Right lobe of liver (tissue), 6 donors: ENCODE measurements around the gene YLPM1. TPM values are rescaled to one million over a fixed set of nuclear protein-coding genes. Genes with fewer than 3 reads are reported as not detected.
"Not testable (repeated sequence)": the region's sequence is repeated elsewhere in the genome, so short reads cannot be mapped to it uniquely, and the experiment has no call there.

Source experiments
- ATAC-seq, 4 donors: fragments of 200-7000 bp; cut with Tn5 transposase; one replicate each; pipeline ENCODE4 v1.9.1; 2020; ENCODE audit warnings: mild to moderate bottlenecking in 4 of 4, moderate library complexity in 4 of 4
- DNase-seq, 3 donors: peaks; one replicate each; pipeline ENCODE4 v3.0.0-alpha.2; 2020
- H3K27ac ChIP-seq, 3 donors: fragments of 200-600 bp; one replicate each; pipeline ENCODE4 v1.8.0; 2022
- H3K27me3 ChIP-seq, 2 donors: fragments of 200-600 bp; one replicate each; pipeline ENCODE4 v1.8.0; 2022
- H3K36me3 ChIP-seq, 4 donors: fragments of 200-600 bp; sonication (generic) in 1 of 4; one replicate each; pipeline versions ENCODE4 v1.5.1 to v1.8.0; 2017 to 2022; ENCODE audit warnings: control low read depth in 1 of 4
- H3K4me1 ChIP-seq, 4 donors: fragments of 200-600 bp; sonication (generic) in 1 of 4; one replicate each; pipeline versions ENCODE4 v1.5.1 to v1.8.0; 2017 to 2022; ENCODE audit warnings: control low read depth in 1 of 4
- H3K4me3 ChIP-seq, 3 donors: fragments of 200-600 bp; one replicate each; pipeline ENCODE4 v1.8.0; 2022
- H3K9me3 ChIP-seq, 4 donors: fragments of 200-600 bp; sonication (generic) in 1 of 4; one replicate each; pipeline versions ENCODE4 v1.5.1 to v1.8.0; 2017 to 2022; ENCODE audit warnings: control low read depth in 1 of 4
- POLR2A ChIP-seq: fragments of 450-650 bp; IDR thresholded peaks from one replicate; pipeline ENCODE4 v1.6.1; 2017; ENCODE audit warnings: antibody characterized with exemption, mild to moderate bottlenecking
- WGBS: methylation state at CpG from one replicate; pipeline ENCODE4 v1.1.6; 2018; ENCODE audit warnings: low coverage, low lambda C conversion rate; ENCODE audit not compliant: insufficient coverage; ENCODE audit errors: missing lambda C conversion rate; 5-methylcytosine and 5-hydroxymethylcytosine counted together
- intact Hi-C, 2 donors: fragments of 100-400 bp; cut with DNase I; formaldehyde crosslinking; loops; one replicate each; pipeline versions ENCODE4 v1.11.2 to v1.14.1; 2022
- total RNA-seq, 6 experiments: library from RNA; depleted of rRNA in 2 of 6; stranded (reverse); fragments of >200 nt in 2 of 6; fragmentation: NEBNext Ultra II Directional in 3 of 6; extraction: Animal tissue kit (Norgen Biotek cat#: 25700) in 3 of 6; gene quantifications; one replicate each; pipeline versions ENCODE4 v1.1.0 to v1.2.4, GENCODE V29; 2016 to 2023
- TF ChIP-seq, protein P1 (sequence below), 4 donors: fragments of 200-600 bp in 3 of 4; fragments of 450-650 bp in 1 of 4; IDR thresholded peaks; one replicate each; pipeline versions ENCODE4 v1.5.1 to v1.8.0; 2016 to 2022; ENCODE audit warnings: antibody characterized with exemption in 4 of 4, mild to moderate bottlenecking in 2 of 4
- donor health status: DM: no; HTN: yes; CAD: no.
- donor health status: DM: no; HTN: no; CAD: no.
- donor health status: DM: no; HTN: no; CAD: no.
- donor health status: DM: no; HTN: yes; CAD: no.
- donor health status: DM: no; HTN: yes; CAD: no.

YLPM1 gene
- total RNA-seq, 6 experiments from 2014 or later = 14.8 to 20.0 (median 17.1) TPM

- 86% methylated on average over 1 of the region's 1 CpG for WGBS
These were observed 6.8 kb upstream of the YLPM1 start for GRCh38 chr14:74756326-74756725.

DNA sequence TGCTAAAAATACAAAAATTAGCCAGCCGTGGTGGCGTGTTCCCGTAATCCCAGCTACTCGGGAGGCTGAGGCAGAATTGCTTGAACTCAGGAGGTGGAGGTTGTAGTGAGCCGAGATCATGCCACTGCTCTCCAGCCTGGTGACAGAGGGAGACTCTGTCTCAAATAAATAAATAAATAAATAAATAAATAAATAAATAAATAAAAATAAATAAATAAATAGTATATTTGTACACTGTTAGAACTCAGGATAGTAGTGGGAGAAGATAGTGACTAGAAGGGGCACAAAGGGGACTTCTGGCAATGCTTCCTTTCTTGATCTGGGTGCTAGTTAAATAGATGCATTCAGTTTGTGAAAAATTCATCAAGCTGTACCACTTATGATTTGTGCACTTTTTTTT, 4.6 kb upstream of the YLPM1 start:
- H3K4me3 ChIP-seq, ATAC-seq, DNase-seq, H3K27me3 ChIP-seq, H3K9me3 ChIP-seq, H3K36me3 ChIP-seq, intact Hi-C loops, H3K4me1 ChIP-seq, H3K27ac ChIP-seq: not testable (repeated sequence)
- 89% methylated on average over 5 of the region's 5 CpGs for WGBS

More at GRCh38 chr14:74756326-74756725, 6.8 kb upstream of the YLPM1 start:
- no peaks in the 10 kb centered on the region for H3K36me3 ChIP-seq
- H3K27me3 ChIP-seq = no peaks in the 10 kb centered on the region
- H3K4me3 ChIP-seq = no peak overlapping the region
- TF ChIP-seq, protein P1, sequence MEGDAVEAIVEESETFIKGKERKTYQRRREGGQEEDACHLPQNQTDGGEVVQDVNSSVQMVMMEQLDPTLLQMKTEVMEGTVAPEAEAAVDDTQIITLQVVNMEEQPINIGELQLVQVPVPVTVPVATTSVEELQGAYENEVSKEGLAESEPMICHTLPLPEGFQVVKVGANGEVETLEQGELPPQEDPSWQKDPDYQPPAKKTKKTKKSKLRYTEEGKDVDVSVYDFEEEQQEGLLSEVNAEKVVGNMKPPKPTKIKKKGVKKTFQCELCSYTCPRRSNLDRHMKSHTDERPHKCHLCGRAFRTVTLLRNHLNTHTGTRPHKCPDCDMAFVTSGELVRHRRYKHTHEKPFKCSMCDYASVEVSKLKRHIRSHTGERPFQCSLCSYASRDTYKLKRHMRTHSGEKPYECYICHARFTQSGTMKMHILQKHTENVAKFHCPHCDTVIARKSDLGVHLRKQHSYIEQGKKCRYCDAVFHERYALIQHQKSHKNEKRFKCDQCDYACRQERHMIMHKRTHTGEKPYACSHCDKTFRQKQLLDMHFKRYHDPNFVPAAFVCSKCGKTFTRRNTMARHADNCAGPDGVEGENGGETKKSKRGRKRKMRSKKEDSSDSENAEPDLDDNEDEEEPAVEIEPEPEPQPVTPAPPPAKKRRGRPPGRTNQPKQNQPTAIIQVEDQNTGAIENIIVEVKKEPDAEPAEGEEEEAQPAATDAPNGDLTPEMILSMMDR (IDR thresholded peaks at IDR 0.05) = no peak
- no peak for TF ChIP-seq POLR2A
- intact Hi-C loops = no loop called here
- ATAC-seq (no peak), DNase-seq (no peak)
- no peaks in the 10 kb centered on the region for H3K9me3 ChIP-seq
- no peak overlapping the region for H3K27ac ChIP-seq
- H3K4me1 ChIP-seq = no peaks in the 10 kb centered on the region

DNA sequence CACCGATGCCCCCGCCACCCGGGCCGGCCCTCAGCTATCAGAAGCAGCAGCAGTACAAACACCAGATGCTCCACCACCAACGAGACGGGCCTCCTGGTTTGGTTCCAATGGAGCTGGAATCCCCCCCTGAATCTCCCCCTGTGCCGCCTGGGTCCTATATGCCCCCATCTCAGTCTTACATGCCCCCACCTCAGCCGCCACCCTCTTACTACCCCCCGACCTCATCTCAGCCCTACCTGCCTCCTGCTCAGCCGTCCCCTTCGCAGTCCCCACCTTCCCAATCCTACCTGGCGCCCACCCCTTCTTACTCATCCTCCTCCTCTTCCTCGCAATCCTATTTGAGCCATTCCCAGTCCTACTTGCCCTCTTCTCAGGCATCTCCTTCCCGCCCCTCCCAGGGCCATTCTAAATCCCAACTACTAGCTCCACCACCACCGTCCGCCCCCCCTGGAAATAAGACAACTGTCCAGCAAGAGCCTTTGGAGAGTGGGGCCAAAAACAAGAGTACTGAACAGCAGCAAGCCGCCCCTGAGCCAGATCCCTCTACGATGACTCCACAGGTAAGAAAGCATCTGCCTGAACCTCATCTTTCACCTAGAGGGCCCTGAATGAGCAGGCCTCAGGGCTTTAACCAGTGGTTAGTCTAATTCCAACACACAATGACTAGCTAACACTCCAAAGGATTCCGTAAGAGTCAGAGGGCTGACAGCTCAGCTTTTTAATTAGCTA, 851 bp downstream of the YLPM1 start:
- ATAC-seq (no peak), DNase-seq (peak in 2 of 3 donors; percentile 18 to 45)
- intact Hi-C loops = no loop called here
- 5% methylated on average over 12 of the region's 19 CpGs for whole genome bisulfite sequencing
- H3K9me3 ChIP-seq = no peaks in the 10 kb centered on the region
- no peaks in the 10 kb centered on the region for H3K27me3 ChIP-seq
- H3K4me1 ChIP-seq = peaks cover 0 to 24% (median 8%) of the 10 kb centered on the region in 4 donors
- H3K4me3 ChIP-seq = peak overlapping the region; percentile 96 to 98 (median 96)
- TF ChIP-seq POLR2A = no peak
- TF ChIP-seq, protein P1 (IDR thresholded peaks at IDR 0.05) = no peak
- H3K36me3 ChIP-seq = no peaks in the 10 kb centered on the region
- peak overlapping the region; percentile 70 to 89 (median 76) for H3K27ac ChIP-seq

GRCh38 chr14:74765721-74766120, 2.6 kb downstream of the YLPM1 start:
- no peak overlapping the region for H3K27ac ChIP-seq
- DNase-seq (no peak), ATAC-seq (no peak)
- no peak for TF ChIP-seq POLR2A
- TF ChIP-seq, protein P1 (IDR thresholded peaks at IDR 0.05) = no peak
- no peaks in the 10 kb centered on the region for H3K27me3 ChIP-seq
- H3K36me3 ChIP-seq = no peaks in the 10 kb centered on the region
- no peaks in the 10 kb centered on the region for H3K9me3 ChIP-seq
- intact Hi-C loops = no loop called here
- peaks cover 0 to 24% (median 8%) of the 10 kb centered on the region in 4 donors for H3K4me1 ChIP-seq
- H3K4me3 ChIP-seq = no peak overlapping the region

GRCh38 chr14:74771399-74771798, 8.3 kb downstream of the YLPM1 start:
- DNase-seq (no peak), ATAC-seq (no peak)
- Histone ChIP-seq H3K27ac (no peak overlapping the region), H3K9me3 (no peaks in the 10 kb centered on the region), H3K4me3 (no peak overlapping the region), H3K36me3 (peaks cover 0 to 1% (median under 1%) of the 10 kb centered on the region in 4 donors), H3K27me3 (no peaks in the 10 kb centered on the region), H3K4me1 (no peaks in the 10 kb centered on the region)
- TF ChIP-seq, protein P1 (IDR thresholded peaks at IDR 0.05) = no peak
- no peak for TF ChIP-seq POLR2A
- intact Hi-C loops = no loop called here
- WGBS = 81% methylated on average over 5 of the region's 5 CpGs
